ENCODE results near the gene CSAG2.
"Not testable (repeated sequence)": the region's sequence is repeated elsewhere in the genome, so short reads cannot be mapped to it uniquely, and the experiment has no call there.

Gene CSAG2

DNA sequence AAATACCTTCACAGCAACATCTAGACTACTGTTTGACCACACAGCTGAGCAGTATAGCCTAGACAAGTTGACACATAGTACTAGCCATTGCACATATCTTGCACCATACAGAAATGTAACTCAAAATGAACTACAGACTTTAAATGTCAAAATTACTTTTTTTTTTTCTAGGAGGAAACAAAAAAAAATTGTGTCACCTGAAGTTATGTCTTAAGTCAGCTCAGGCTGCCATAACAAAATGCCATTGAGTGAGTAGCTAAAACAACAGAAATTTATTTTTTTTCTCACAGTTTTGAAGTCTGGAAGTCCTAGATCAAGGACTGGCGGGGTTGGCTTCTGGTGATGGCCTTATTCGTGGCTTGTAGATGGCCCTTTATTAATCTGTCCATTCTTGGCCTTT is at the start of gene CSAG2:
Gene CSAG2 (minus strand): TSS at position 101 of the 400 bp plus-strand sequence. CDS start 161 bp downstream, outside the sequence.
- not testable (repeated sequence) for DNase-seq (ENCODE audit: low read depth)

DNA sequence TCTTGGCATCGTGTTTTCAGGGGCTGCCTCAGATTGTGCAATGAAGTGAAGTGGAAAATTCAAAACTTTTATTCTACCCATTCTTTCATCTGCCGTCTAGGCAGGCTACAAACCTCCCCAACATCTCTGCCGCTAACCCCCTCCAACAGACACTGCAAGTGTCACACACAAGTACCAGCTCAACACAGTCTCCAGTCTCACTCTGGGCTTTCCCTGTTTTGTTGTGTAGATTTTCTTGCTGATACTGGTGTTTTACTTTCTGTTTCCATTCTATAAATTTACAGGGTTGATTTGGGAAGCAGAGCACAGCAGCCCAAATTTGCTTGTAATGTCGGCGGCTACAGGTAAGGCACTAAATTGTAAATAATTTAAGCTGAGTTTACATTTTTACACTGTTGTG is 45.8 kb upstream of the CSAG2 start:
- not testable (repeated sequence) for DNase-seq (ENCODE audit: low read depth)

GRCh38 chrX:152753686-152754650 is 44.9 kb upstream of the CSAG2 start, which contains the start of gene MAGEA2:
Gene MAGEA2 (minus strand): TSS chrX:152753842. CDS start chrX:152751363, 2,479 bp downstream.
- not testable (repeated sequence) for DNase-seq (ENCODE audit: low read depth)

- no peak for DNase-seq (ENCODE audit: low read depth)
These were observed 29.5 kb upstream of the CSAG2 start for GRCh38 chrX:152738560-152738959.

GRCh38 chrX:152736528-152736927 is 27.5 kb upstream of the CSAG2 start:
- DNase-seq (ENCODE audit: low read depth), result not testable (repeated sequence)

GRCh38 chrX:152735860-152736511 is 26.9 kb upstream of the CSAG2 start:
- no peak for DNase-seq (ENCODE audit: low read depth)

DNA sequence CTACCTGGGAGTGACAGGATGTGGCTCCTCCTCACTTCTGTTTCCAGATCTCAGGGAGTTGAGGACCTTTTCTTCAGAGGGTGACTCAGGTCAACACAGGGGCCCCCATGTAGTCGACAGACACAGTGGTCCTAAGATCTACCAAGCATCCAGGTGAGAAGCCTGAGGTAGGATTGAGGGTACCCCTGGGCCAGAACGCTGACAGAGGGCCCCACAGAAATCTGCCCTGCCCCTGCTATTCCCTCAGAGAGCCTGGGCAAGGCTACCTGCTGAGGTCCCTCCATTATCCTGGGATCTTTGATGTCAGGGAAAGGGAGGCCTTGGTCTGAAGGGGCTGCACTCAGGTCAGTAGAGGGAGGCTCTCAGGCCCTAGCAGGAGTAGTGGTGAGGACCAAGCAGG is 26.0 kb upstream of the CSAG2 start:
- no peak for DNase-seq (ENCODE audit: low read depth)

DNA sequence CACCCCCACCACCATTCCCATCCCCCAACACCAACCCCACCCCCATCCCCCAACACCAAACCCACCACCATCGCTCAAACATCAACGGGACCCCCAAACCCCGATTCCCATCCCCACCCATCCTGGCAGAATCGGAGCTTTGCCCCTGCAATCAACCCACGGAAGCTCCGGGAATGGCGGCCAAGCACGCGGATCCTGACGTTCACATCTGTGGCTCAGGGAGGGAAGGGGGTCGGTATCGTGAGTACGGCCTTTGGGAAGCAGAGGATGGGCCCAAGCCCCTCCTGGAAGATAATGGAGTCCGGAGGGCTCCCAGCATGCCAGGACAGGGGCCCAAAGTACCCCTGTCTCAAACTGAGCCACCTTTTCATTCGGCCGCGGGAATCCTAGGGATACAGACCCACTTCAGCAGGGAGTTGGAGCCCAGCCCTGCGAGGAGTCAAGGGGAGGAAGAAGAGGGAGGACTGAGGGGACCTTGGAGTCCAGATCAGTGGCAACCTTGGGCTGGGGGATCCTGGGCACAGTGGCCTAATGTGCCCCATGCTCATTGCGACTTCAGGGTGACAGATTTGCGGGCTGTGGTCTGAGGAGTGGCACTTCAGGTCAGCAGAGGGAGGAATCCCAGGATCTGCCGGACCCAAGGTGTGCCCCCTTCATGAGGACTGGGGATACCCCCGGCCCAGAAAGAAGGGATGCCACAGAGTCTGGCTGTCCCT is 25.2 kb upstream of the CSAG2 start:
- not testable (repeated sequence) for DNase-seq (ENCODE audit: low read depth)

- DNase-seq (ENCODE audit: low read depth), result no peak
These were observed 24.3 kb upstream of the CSAG2 start, which contains the start of the genes CSAG1 and MAGEA12 for GRCh38 chrX:152733261-152733975. Gene CSAG1 (minus strand): TSS chrX:152733721. CDS start chrX:152732460, 1,261 bp downstream. Gene MAGEA12 (plus strand): TSS chrX:152733757. CDS start chrX:152736162, 2,405 bp downstream.

- DNase-seq (ENCODE audit: low read depth), result no peak
These were observed 16.3 kb upstream of the CSAG2 start for GRCh38 chrX:152725409-152725808.

DNA sequence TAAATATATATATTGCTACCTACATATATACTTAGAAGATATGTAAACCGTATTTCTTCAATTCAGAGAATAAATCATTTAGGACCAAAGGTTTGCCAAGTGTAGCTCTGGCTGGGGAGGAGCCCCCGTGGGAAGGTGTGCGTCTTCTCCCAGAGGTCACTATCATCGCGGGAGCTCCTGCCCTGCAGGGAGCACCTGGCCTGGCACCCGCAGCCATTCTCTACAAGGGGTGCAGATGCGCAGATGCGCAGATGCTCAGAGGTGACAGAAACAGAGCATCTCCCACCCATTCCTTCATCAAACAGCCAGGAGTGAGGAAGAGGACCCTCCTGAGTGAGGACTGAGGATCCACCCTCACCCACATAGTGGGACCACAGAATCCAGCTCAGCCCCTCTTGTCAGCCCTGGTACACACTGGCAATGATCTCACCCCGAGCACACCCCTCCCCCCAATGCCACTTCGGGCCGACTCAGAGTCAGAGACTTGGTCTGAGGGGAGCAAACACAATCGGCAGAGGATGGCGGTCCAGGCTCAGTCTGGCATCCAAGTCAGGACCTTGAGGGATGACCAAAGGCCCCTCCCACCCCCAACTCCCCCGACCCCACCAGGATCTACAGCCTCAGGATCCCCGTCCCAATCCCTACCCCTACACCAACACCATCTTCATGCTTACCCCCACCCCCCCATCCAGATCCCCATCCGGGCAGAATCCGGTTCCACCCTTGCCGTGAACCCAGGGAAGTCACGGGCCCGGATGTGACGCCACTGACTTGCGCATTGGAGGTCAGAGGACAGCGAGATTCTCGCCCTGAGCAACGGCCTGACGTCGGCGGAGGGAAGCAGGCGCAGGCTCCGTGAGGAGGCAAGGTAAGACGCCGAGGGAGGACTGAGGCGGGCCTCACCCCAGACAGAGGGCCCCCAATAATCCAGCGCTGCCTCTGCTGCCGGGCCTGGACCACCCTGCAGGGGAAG is 5.0 kb upstream of the CSAG2 start, which contains the start of gene MAGEA2B:
Gene MAGEA2B (plus strand): TSS at position 814 of the 973 bp plus-strand sequence. CDS start 2,479 bp downstream, outside the sequence.
- DNase-seq (ENCODE audit: low read depth), result not testable (repeated sequence)

DNA sequence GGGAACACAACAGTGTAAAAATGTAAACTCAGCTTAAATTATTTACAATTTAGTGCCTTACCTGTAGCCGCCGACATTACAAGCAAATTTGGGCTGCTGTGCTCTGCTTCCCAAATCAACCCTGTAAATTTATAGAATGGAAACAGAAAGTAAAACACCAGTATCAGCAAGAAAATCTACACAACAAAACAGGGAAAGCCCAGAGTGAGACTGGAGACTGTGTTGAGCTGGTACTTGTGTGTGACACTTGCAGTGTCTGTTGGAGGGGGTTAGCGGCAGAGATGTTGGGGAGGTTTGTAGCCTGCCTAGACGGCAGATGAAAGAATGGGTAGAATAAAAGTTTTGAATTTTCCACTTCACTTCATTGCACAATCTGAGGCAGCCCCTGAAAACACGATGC is 4.1 kb upstream of the CSAG2 start:
- not testable (repeated sequence) for DNase-seq (ENCODE audit: low read depth)

DNA sequence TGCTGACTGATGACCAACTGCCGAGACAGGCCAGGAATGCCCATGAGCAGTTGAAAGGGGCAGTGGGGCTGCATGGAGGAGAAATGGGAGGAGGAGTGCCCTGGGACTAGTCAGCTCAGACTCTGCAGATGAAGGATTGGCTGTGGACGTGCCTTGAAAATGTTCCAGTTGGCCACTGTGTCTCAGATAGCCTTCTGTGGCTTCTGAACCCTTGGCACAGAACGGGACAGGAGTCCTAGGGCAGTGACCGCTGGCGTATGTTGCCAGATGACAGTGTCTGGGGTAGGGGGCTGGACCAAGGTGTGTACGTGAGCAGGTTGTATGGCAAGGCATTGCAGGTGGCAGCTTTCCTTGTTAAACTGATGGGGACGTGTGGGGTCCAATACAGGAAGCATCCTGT is 2.6 kb downstream of the CSAG2 start:
- DNase-seq (ENCODE audit: low read depth), result not testable (repeated sequence)

DNA sequence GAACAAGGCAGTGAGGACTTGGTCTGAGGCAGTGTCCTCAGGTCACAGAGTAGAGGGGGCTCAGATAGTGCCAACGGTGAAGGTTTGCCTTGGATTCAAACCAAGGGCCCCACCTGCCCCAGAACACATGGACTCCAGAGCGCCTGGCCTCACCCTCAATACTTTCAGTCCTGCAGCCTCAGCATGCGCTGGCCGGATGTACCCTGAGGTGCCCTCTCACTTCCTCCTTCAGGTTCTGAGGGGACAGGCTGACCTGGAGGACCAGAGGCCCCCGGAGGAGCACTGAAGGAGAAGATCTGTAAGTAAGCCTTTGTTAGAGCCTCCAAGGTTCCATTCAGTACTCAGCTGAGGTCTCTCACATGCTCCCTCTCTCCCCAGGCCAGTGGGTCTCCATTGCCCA is 8.7 kb downstream of the CSAG2 start:
- DNase-seq (ENCODE audit: low read depth), result not testable (repeated sequence)

- not testable (repeated sequence) for DNase-seq (ENCODE audit: low read depth)
These were observed 10.8 kb downstream of the CSAG2 start, which contains the start of gene MAGEA3 for GRCh38 chrX:152697952-152698931. Gene MAGEA3 (plus strand): TSS chrX:152698794. CDS start chrX:152700833, 2,039 bp downstream.

GRCh38 chrX:152681012-152681411 is 28.1 kb downstream of the CSAG2 start:
- DNase-seq (ENCODE audit: low read depth), result not testable (repeated sequence)

GRCh38 chrX:152674652-152675051 is 34.4 kb downstream of the CSAG2 start:
- DNase-seq (ENCODE audit: low read depth), result not testable (repeated sequence)

DNA sequence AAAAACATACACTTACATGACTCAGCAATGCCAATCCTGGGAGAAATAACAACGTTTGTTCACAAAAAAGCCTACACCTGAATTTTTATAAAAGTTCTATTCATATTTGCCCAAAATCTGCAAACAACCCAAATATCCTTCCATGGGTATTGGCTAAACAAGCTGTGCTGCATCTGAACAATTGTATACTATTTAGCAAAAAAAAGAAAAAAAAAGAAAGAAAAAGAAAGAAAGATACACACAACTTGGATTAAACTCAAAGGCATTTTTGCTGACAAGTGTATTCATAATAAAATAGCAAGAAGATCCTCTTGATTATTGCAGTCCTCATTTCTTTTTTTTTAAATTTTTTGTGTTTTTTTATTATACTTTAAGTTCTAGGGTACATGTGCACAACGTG is 34.9 kb downstream of the CSAG2 start:
- no peak for DNase-seq (ENCODE audit: low read depth)

Data from activated T-cell treated with anti-CD3 and anti-CD28 coated beads for 48 hours (primary cell).